T-helper 9 cell (primary cell): ENCODE results near the gene NPLOC4.
"Not testable (repeated sequence)": the region's sequence is repeated elsewhere in the genome, so short reads cannot be mapped to it uniquely, and the experiment has no call there.

Source experiments
- DNase-seq: peaks from one replicate; pipeline ENCODE4 v3.0.0-alpha.2; 2020
- total RNA-seq, 2 donors: gene quantifications; one replicate each; lab custom pipeline; 2026; lab: John Stamatoyannopoulos, UW

Gene NPLOC4
- 96.5 to 142 reads per million in 2 donors for total RNA-seq

- DNase-seq, result peak; percentile 74
Observed at GRCh38 chr17:81636505-81637288, at the start of gene NPLOC4, which contains the start of gene TSPAN10. Gene NPLOC4 (minus strand): TSS chr17:81637112. CDS start chr17:81636930, 182 bp downstream. Gene TSPAN10 (plus strand): TSS chr17:81637196. CDS start chr17:81642413, 5,217 bp downstream.

- no peak for DNase-seq
Observed at GRCh38 chr17:81686614-81687013, 49.7 kb upstream of the NPLOC4 start.

- DNase-seq, result no peak
Observed at GRCh38 chr17:81685108-81685507, 48.2 kb upstream of the NPLOC4 start.

- DNase-seq, result no peak
Observed at GRCh38 chr17:81684442-81684911, 47.6 kb upstream of the NPLOC4 start.

GRCh38 chr17:81683584-81684441 is 46.9 kb upstream of the NPLOC4 start, which contains the start of the genes ARL16 and HGS:
Gene ARL16 (minus strand): TSS chr17:81683797. CDS start chr17:81683753, 44 bp downstream.
Gene HGS (plus strand): TSS chr17:81684011. CDS start chr17:81684067, 56 bp downstream.
- peak; percentile 94 for DNase-seq

GRCh38 chr17:81683208-81683583 is 46.3 kb upstream of the NPLOC4 start:
- no peak for DNase-seq

- DNase-seq, result no peak
Observed at GRCh38 chr17:81682565-81683207, 45.8 kb upstream of the NPLOC4 start.

- DNase-seq, result no peak
Observed at GRCh38 chr17:81681672-81682071, 44.8 kb upstream of the NPLOC4 start.

- no peak for DNase-seq
Observed at GRCh38 chr17:81680150-81680549, 43.2 kb upstream of the NPLOC4 start.

- no peak for DNase-seq
Observed at GRCh38 chr17:81676906-81677305, 40.0 kb upstream of the NPLOC4 start.

GRCh38 chr17:81675515-81676221 is 38.8 kb upstream of the NPLOC4 start:
- DNase-seq, result not testable (repeated sequence)

- DNase-seq, result no peak
Observed at GRCh38 chr17:81673561-81674258, 36.8 kb upstream of the NPLOC4 start.

GRCh38 chr17:81672954-81673353 is 36.0 kb upstream of the NPLOC4 start:
- no peak for DNase-seq

GRCh38 chr17:81672504-81672903 is 35.6 kb upstream of the NPLOC4 start:
- DNase-seq, result no peak

GRCh38 chr17:81667754-81668153 is 30.8 kb upstream of the NPLOC4 start:
- DNase-seq, result no peak

GRCh38 chr17:81666342-81667191 is 29.7 kb upstream of the NPLOC4 start, which contains the start of the genes CCDC137 and OXLD1:
Gene CCDC137 (plus strand): TSS chr17:81666737. CDS start chr17:81666767, 30 bp downstream.
Gene OXLD1 (minus strand): TSS chr17:81666605. CDS start chr17:81666577, 28 bp downstream.
- peak; percentile 89 for DNase-seq

GRCh38 chr17:81666092-81666341 is 29.1 kb upstream of the NPLOC4 start:
- peak; percentile 15 for DNase-seq

GRCh38 chr17:81665205-81666091 is 28.5 kb upstream of the NPLOC4 start:
- no peak for DNase-seq

GRCh38 chr17:81664051-81664470 is 27.1 kb upstream of the NPLOC4 start:
- no peak for DNase-seq
